ENCODE measurements around the gene CDKAL1. TPM values are rescaled to one million over a fixed set of nuclear protein-coding genes. Genes with fewer than 3 reads are reported as not detected.

Gene CDKAL1
- total and polyA plus RNA-seq, 8 donors, result 3.4 to 36.7 (median 10.4) TPM

DNA sequence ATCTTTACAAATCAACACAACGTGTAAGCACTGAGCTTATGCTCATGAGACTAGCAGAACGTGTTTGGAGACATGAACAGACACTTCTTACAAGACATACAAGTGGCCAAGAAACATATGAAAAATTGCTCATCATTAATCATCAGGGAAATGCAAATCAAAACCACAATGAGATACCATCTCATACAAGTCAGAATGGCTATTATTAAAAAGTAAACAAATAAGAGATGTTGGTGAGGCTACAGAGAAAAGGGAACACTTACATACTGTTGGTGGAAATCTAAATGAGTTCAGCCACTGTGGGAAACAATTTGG is 731.4 kb downstream of the CDKAL1 start:
- no peaks in the 10 kb centered on the region for H3K27me3 ChIP-seq
- intact Hi-C loops (cut with DNase I; ENCODE audit: low total_unique reads), result no loop called here
- H3K9me3 ChIP-seq, result no peaks in the 10 kb centered on the region
- no peak overlapping the region for H3K4me3 ChIP-seq
- peaks cover 0 to 11% (median 0%) of the 10 kb centered on the region in 4 donors for H3K4me1 ChIP-seq
- DNase-seq, result no peak
- TF ChIP-seq POLR2A (IDR thresholded peaks at IDR 0.05) (no peak), POLR2AphosphoS5 (IDR thresholded peaks at IDR 0.05) (no peak)
- no peaks in the 10 kb centered on the region for H3K36me3 ChIP-seq
- H3K27ac ChIP-seq, result no peak overlapping the region
- 79 to 93% (median 92%) methylated on average over 2 of the region's 2 CpGs for WGBS, 5 donors

- Histone ChIP-seq H3K27me3 (no peaks in the 10 kb centered on the region), H3K27ac (no peak overlapping the region), H3K9me3 (peaks cover 0 to 11% (median 3%) of the 10 kb centered on the region in 4 donors), H3K36me3 (no peaks in the 10 kb centered on the region), H3K4me1 (no peaks in the 10 kb centered on the region), H3K4me3 (no peak overlapping the region)
- no peak for TF ChIP-seq POLR2AphosphoS5 (IDR thresholded peaks at IDR 0.05)
- no peak for TF ChIP-seq EP300 (IDR thresholded peaks at IDR 0.05)
- TF ChIP-seq, protein P1, sequence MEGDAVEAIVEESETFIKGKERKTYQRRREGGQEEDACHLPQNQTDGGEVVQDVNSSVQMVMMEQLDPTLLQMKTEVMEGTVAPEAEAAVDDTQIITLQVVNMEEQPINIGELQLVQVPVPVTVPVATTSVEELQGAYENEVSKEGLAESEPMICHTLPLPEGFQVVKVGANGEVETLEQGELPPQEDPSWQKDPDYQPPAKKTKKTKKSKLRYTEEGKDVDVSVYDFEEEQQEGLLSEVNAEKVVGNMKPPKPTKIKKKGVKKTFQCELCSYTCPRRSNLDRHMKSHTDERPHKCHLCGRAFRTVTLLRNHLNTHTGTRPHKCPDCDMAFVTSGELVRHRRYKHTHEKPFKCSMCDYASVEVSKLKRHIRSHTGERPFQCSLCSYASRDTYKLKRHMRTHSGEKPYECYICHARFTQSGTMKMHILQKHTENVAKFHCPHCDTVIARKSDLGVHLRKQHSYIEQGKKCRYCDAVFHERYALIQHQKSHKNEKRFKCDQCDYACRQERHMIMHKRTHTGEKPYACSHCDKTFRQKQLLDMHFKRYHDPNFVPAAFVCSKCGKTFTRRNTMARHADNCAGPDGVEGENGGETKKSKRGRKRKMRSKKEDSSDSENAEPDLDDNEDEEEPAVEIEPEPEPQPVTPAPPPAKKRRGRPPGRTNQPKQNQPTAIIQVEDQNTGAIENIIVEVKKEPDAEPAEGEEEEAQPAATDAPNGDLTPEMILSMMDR (IDR thresholded peaks at IDR 0.05), result no peak
- no peak for TF ChIP-seq POLR2A (IDR thresholded peaks at IDR 0.05)
- DNase-seq, result peak in 1 of 2 donors; percentile 22
- intact Hi-C loops (cut with DNase I; ENCODE audit: low total_unique reads), result no loop called here
- WGBS, 5 donors, result 74 to 80% (median 76%) methylated on average over 14 of the region's 14 CpGs
These were observed 736.5 kb downstream of the CDKAL1 start for GRCh38 chr6:21270636-21271201.

GRCh38 chr6:21271428-21272155 is 737.3 kb downstream of the CDKAL1 start:
- peak in 1 of 2 donors; percentile 7 for DNase-seq
- Histone ChIP-seq H3K27ac (no peak overlapping the region), H3K4me1 (no peaks in the 10 kb centered on the region), H3K36me3 (no peaks in the 10 kb centered on the region), H3K4me3 (no peak overlapping the region), H3K9me3 (peaks cover 0 to 11% (median 3%) of the 10 kb centered on the region in 4 donors), H3K27me3 (no peaks in the 10 kb centered on the region)
- intact Hi-C loops (cut with DNase I; ENCODE audit: low total_unique reads), result no loop called here
- TF ChIP-seq EP300 (IDR thresholded peaks at IDR 0.05), result no peak
- TF ChIP-seq POLR2A (IDR thresholded peaks at IDR 0.05), result no peak
- TF ChIP-seq, protein P1 (IDR thresholded peaks at IDR 0.05), result no peak
- TF ChIP-seq POLR2AphosphoS5 (IDR thresholded peaks at IDR 0.05), result no peak
- WGBS, 5 donors, result 83 to 89% (median 87%) methylated on average over 7 of the region's 7 CpGs

DNA sequence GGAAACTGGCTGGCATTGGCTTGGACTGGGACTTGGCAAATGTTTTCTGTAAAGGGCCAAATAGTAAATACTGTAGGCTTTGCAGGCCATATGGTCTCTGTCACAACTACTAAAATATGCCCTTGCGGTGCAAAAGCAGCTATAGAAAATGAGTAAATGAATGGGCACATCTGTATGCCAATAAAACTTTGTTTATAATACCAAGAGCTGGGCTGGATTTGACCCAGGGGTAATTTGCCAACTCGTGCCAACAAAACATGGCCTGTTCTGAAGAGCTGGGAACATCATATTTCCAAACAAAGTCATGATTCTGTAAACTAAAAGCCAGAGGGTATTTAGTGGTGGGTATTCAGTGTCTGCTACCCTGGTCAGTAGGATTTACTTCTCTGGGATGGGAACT is 739.2 kb downstream of the CDKAL1 start:
- Histone ChIP-seq H3K27me3 (no peaks in the 10 kb centered on the region), H3K27ac (no peak overlapping the region), H3K4me3 (no peak overlapping the region), H3K36me3 (no peaks in the 10 kb centered on the region), H3K4me1 (no peaks in the 10 kb centered on the region), H3K9me3 (peaks cover 0 to 11% (median 3%) of the 10 kb centered on the region in 4 donors)
- TF ChIP-seq POLR2AphosphoS5 (IDR thresholded peaks at IDR 0.05) (no peak), EP300 (IDR thresholded peaks at IDR 0.05) (no peak), POLR2A (IDR thresholded peaks at IDR 0.05) (no peak)
- TF ChIP-seq, protein P1 (IDR thresholded peaks at IDR 0.05), result no peak
- intact Hi-C loops (cut with DNase I; ENCODE audit: low total_unique reads), result no loop called here
- WGBS, 5 donors, result 65 to 93% (median 89%) methylated on average over 2 of the region's 2 CpGs
- no peak for DNase-seq

DNA sequence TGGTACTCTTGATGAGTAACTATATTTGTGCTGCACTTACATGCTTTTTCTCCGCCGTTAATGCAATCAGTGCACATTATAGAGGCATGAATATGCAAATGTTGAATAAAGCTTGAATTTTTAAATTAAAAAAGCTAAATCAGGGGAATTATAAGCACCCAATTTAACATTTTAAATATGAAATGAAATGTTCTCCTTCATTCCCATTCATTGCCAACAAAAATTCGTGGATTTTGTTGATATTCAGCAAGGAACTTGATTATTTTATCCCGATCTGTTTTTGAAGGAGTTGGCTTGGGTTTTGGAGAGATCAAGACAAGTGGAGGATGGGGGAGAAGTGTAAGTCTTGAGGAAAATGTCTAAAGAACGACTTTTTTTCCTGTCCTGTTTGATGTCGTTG is 740.6 kb downstream of the CDKAL1 start:
- DNase-seq, result no peak
- intact Hi-C loops (cut with DNase I; ENCODE audit: low total_unique reads), result no loop called here
- TF ChIP-seq EP300 (IDR thresholded peaks at IDR 0.05), result no peak
- no peak for TF ChIP-seq POLR2AphosphoS5 (IDR thresholded peaks at IDR 0.05)
- TF ChIP-seq, protein P1 (IDR thresholded peaks at IDR 0.05), result no peak
- TF ChIP-seq POLR2A (IDR thresholded peaks at IDR 0.05), result no peak
- Histone ChIP-seq H3K27me3 (no peaks in the 10 kb centered on the region), H3K27ac (no peak overlapping the region), H3K9me3 (peaks cover 0 to 11% (median 3%) of the 10 kb centered on the region in 4 donors), H3K4me1 (no peaks in the 10 kb centered on the region), H3K4me3 (no peak overlapping the region), H3K36me3 (no peaks in the 10 kb centered on the region)
- 77 to 88% (median 82%) methylated on average over 6 of the region's 6 CpGs for WGBS, 5 donors
